Right atrium auricular region (tissue), 2 donors: ENCODE results near the gene CAMK4. TPM values are rescaled to one million over a fixed set of nuclear protein-coding genes. Genes with fewer than 3 reads are reported as not detected.

Source experiments
- DNase-seq: peaks from one replicate; pipeline ENCODE4 v3.0.0-alpha.2; 2019; ENCODE audit warnings: low spot score
- H3K27ac ChIP-seq, 2 donors: fragments of 200-600 bp; sonication (generic); 1 replicate in 1 of 2; 2 replicates in 1 of 2; pipeline ENCODE4 v1.5.1; 2016 to 2019
- H3K27me3 ChIP-seq, 2 donors: fragments of 200-600 bp; sonication (generic); one replicate each; pipeline versions ENCODE4 v1.5.1 to v1.6.0; 2017 to 2019
- H3K36me3 ChIP-seq: fragments of 200-600 bp; sonication (generic); one replicate; pipeline ENCODE4 v1.5.1; 2016
- H3K4me1 ChIP-seq, 2 donors: fragments of 200-600 bp; sonication (generic); one replicate each; pipeline versions ENCODE4 v1.5.1 to v1.6.0; 2017 to 2019
- H3K4me3 ChIP-seq, 2 donors: fragments of 200-600 bp; sonication (generic); 1 replicate in 1 of 2; 2 replicates in 1 of 2; pipeline ENCODE4 v1.5.1; 2017 to 2019; ENCODE audit warnings: mild to moderate bottlenecking in 1 of 2, moderate library complexity in 1 of 2
- H3K9me3 ChIP-seq, 2 donors: fragments of 200-600 bp; sonication (generic); one replicate each; pipeline ENCODE4 v1.5.1; 2019
- CTCF ChIP-seq, 2 donors: fragments of 200-600 bp; sonication (generic); IDR thresholded peaks; one replicate each; pipeline ENCODE4 v1.5.1; 2019; ENCODE audit warnings: antibody characterized with exemption in 2 of 2
- total RNA-seq, 2 donors: library from RNA; depleted of rRNA; stranded (reverse); fragments of >200 nt; gene quantifications; one replicate each; pipeline ENCODE4 v1.1.0, GENCODE V29; 2016

Gene CAMK4
- total RNA-seq, 2 donors from 2014 or later = 0.11 to 0.67 TPM

- no peak overlapping the region for H3K27ac ChIP-seq
- no peak for DNase-seq
- no peak for TF ChIP-seq CTCF (IDR thresholded peaks at IDR 0.05)
- no peaks in the 10 kb centered on the region for H3K27me3 ChIP-seq
- no peaks in the 10 kb centered on the region for H3K4me1 ChIP-seq
- H3K4me3 ChIP-seq = no peak overlapping the region
- H3K9me3 ChIP-seq = no peaks in the 10 kb centered on the region
- H3K36me3 ChIP-seq = no peaks in the 10 kb centered on the region
Observed at GRCh38 chr5:111364992-111365391, 140.8 kb downstream of the CAMK4 start.

- Histone ChIP-seq H3K27me3 (no peaks in the 10 kb centered on the region), H3K36me3 (no peaks in the 10 kb centered on the region), H3K27ac (no peak overlapping the region), H3K4me1 (no peaks in the 10 kb centered on the region), H3K4me3 (no peak overlapping the region), H3K9me3 (no peaks in the 10 kb centered on the region)
- no peak for DNase-seq
- TF ChIP-seq CTCF (IDR thresholded peaks at IDR 0.05) = no peak
Observed at GRCh38 chr5:111366388-111366787, 142.2 kb downstream of the CAMK4 start.

GRCh38 chr5:111367115-111367514, 142.9 kb downstream of the CAMK4 start:
- Histone ChIP-seq H3K27ac (no peak overlapping the region), H3K4me3 (no peak overlapping the region), H3K27me3 (no peaks in the 10 kb centered on the region), H3K9me3 (no peaks in the 10 kb centered on the region), H3K4me1 (no peaks in the 10 kb centered on the region), H3K36me3 (no peaks in the 10 kb centered on the region)
- DNase-seq = no peak
- no peak for TF ChIP-seq CTCF (IDR thresholded peaks at IDR 0.05)

- no peaks in the 10 kb centered on the region for H3K27me3 ChIP-seq
- H3K27ac ChIP-seq = no peak overlapping the region
- no peaks in the 10 kb centered on the region for H3K9me3 ChIP-seq
- no peaks in the 10 kb centered on the region for H3K36me3 ChIP-seq
- H3K4me1 ChIP-seq = no peaks in the 10 kb centered on the region
- no peak overlapping the region for H3K4me3 ChIP-seq
- TF ChIP-seq CTCF (IDR thresholded peaks at IDR 0.05) = no peak
- no peak for DNase-seq
Observed at GRCh38 chr5:111372799-111373198, 148.6 kb downstream of the CAMK4 start.

- TF ChIP-seq CTCF (IDR thresholded peaks at IDR 0.05) = no peak
- Histone ChIP-seq H3K27me3 (no peaks in the 10 kb centered on the region), H3K36me3 (no peaks in the 10 kb centered on the region), H3K27ac (no peak overlapping the region), H3K4me3 (no peak overlapping the region), H3K9me3 (no peaks in the 10 kb centered on the region), H3K4me1 (no peaks in the 10 kb centered on the region)
- DNase-seq = no peak
Observed at GRCh38 chr5:111374380-111374779, 150.2 kb downstream of the CAMK4 start.

- Histone ChIP-seq H3K27me3 (no peaks in the 10 kb centered on the region), H3K9me3 (no peaks in the 10 kb centered on the region), H3K27ac (no peak overlapping the region), H3K4me1 (no peaks in the 10 kb centered on the region), H3K4me3 (no peak overlapping the region), H3K36me3 (no peaks in the 10 kb centered on the region)
- DNase-seq = no peak
- no peak for TF ChIP-seq CTCF (IDR thresholded peaks at IDR 0.05)
Observed at GRCh38 chr5:111375645-111376044, 151.5 kb downstream of the CAMK4 start.
